Parathyroid adenoma (tissue), 2 donors: Measurements from ENCODE around the gene HLX.
A peak's percentile ranks its signal among the peaks of the same experiment; 100 is the strongest.

Experiments used
- H2AFZ ChIP-seq: fragments of 300-600 bp; sonication (generic); one replicate; pipeline ENCODE4 v1.7.0; 2017; ENCODE audit warnings: antibody characterized with exemption, mild to moderate bottlenecking
- H3K27ac ChIP-seq: fragments of 300-600 bp; sonication (generic); one replicate; pipeline ENCODE4 v1.7.0; 2017
- H3K27me3 ChIP-seq: fragments of 300-600 bp; sonication (generic); one replicate; pipeline ENCODE4 v1.7.0; 2017; ENCODE audit warnings: low read length; ENCODE audit not compliant: control insufficient read depth, insufficient read depth
- H3K36me3 ChIP-seq: fragments of 300-600 bp; sonication (generic); one replicate; pipeline ENCODE4 v1.7.0; 2017; ENCODE audit warnings: low read length; ENCODE audit not compliant: control insufficient read depth, insufficient read depth
- H3K4me1 ChIP-seq: fragments of 300-600 bp; sonication (generic); one replicate; pipeline ENCODE4 v1.7.0; 2017; ENCODE audit warnings: control low read depth
- H3K4me2 ChIP-seq: fragments of 300-600 bp; sonication (generic); one replicate; pipeline ENCODE4 v1.7.0; 2017; ENCODE audit warnings: low read length
- H3K4me3 ChIP-seq: fragments of 300-600 bp; sonication (generic); one replicate; pipeline ENCODE4 v1.7.0; 2017; ENCODE audit warnings: low read depth, low read length
- H3K79me2 ChIP-seq: fragments of 300-600 bp; sonication (generic); one replicate; pipeline ENCODE4 v1.7.0; 2017; ENCODE audit warnings: control low read depth
- H3K9ac ChIP-seq: fragments of 300-600 bp; sonication (generic); one replicate; pipeline ENCODE4 v1.7.0; 2017; ENCODE audit warnings: mild to moderate bottlenecking
- H3K9me3 ChIP-seq: fragments of 300-600 bp; sonication (generic); one replicate; pipeline ENCODE4 v1.7.0; 2017; ENCODE audit warnings: low read length; ENCODE audit not compliant: control insufficient read depth
- CTCF ChIP-seq: fragments of 300-600 bp; sonication (generic); IDR thresholded peaks from one replicate; pipeline ENCODE4 v1.7.0; 2017; ENCODE audit warnings: antibody characterized with exemption, mild to moderate bottlenecking
- donor health status: primary hyperparathyroidism.

Gene HLX

GRCh38 chr1:220873087-220873486, 6.2 kb upstream of the HLX start:
- Histone ChIP-seq H2AFZ (no peak overlapping the region), H3K4me2 (no peak overlapping the region), H3K9ac (no peak overlapping the region), H3K79me2 (no peaks in the 10 kb centered on the region), H3K27me3 (peaks cover under 1% of the 10 kb centered on the region), H3K27ac (no peak overlapping the region), H3K4me1 (no peaks in the 10 kb centered on the region), H3K36me3 (no peaks in the 10 kb centered on the region), H3K4me3 (no peak overlapping the region), H3K9me3 (no peaks in the 10 kb centered on the region)
- no peak for TF ChIP-seq CTCF

GRCh38 chr1:220873868-220874655, 5.2 kb upstream of the HLX start:
- no peak overlapping the region for H3K4me3 ChIP-seq
- H3K79me2 ChIP-seq = no peaks in the 10 kb centered on the region
- no peaks in the 10 kb centered on the region for H3K9me3 ChIP-seq
- H3K4me1 ChIP-seq = no peaks in the 10 kb centered on the region
- H3K4me2 ChIP-seq = no peak overlapping the region
- H3K36me3 ChIP-seq = no peaks in the 10 kb centered on the region
- no peak overlapping the region for H2AFZ ChIP-seq
- TF ChIP-seq CTCF = peak; percentile 24
- H3K27ac ChIP-seq = no peak overlapping the region
- H3K9ac ChIP-seq = no peak overlapping the region
- peaks cover 4% of the 10 kb centered on the region for H3K27me3 ChIP-seq

- no peaks in the 10 kb centered on the region for H3K9me3 ChIP-seq
- no peak overlapping the region for H2AFZ ChIP-seq
- H3K4me2 ChIP-seq = no peak overlapping the region
- peaks cover 2% of the 10 kb centered on the region for H3K4me1 ChIP-seq
- H3K9ac ChIP-seq = no peak overlapping the region
- no peaks in the 10 kb centered on the region for H3K36me3 ChIP-seq
- TF ChIP-seq CTCF = no peak
- no peaks in the 10 kb centered on the region for H3K79me2 ChIP-seq
- no peak overlapping the region for H3K27ac ChIP-seq
- H3K27me3 ChIP-seq = peaks cover 10% of the 10 kb centered on the region
- no peak overlapping the region for H3K4me3 ChIP-seq
Measured at GRCh38 chr1:220875260-220875659, 4.0 kb upstream of the HLX start.

- peak overlapping the region; percentile 9 for H3K4me2 ChIP-seq
- peaks cover 19% of the 10 kb centered on the region for H3K27me3 ChIP-seq
- H3K9ac ChIP-seq = no peak overlapping the region
- peaks cover 2% of the 10 kb centered on the region for H3K4me1 ChIP-seq
- H3K27ac ChIP-seq = peak overlapping the region; percentile 53
- H2AFZ ChIP-seq = no peak overlapping the region
- H3K36me3 ChIP-seq = no peaks in the 10 kb centered on the region
- no peaks in the 10 kb centered on the region for H3K79me2 ChIP-seq
- TF ChIP-seq CTCF = no peak
- no peaks in the 10 kb centered on the region for H3K9me3 ChIP-seq
- peak overlapping the region; percentile 52 for H3K4me3 ChIP-seq
Measured at GRCh38 chr1:220876511-220877376, 2.5 kb upstream of the HLX start.
